ENCODE measurements around the gene PAMR1.

GRCh38 chr11:35485656-35486322 lies 39.6 kb downstream of the PAMR1 start:
- TF ChIP-seq CTCF (IDR thresholded peaks at IDR 0.05) (peak; percentile 54 to 89 (median 78)), POLR2A (IDR thresholded peaks at IDR 0.05) (no peak)

Measured in Peyer's patch (tissue), 4 donors.